Measurements from ENCODE around the gene GRM3.

GRM3 gene

GRCh38 chr7:86790383-86790782, 146.7 kb downstream of the GRM3 start:
- no peak for DNase-seq

GRCh38 chr7:86792260-86792659, 148.6 kb downstream of the GRM3 start:
- no peak for DNase-seq

- DNase-seq, result no peak
These were observed 149.4 kb downstream of the GRM3 start for GRCh38 chr7:86793136-86793535.

- DNase-seq, result peak; percentile 1
These were observed 171.1 kb downstream of the GRM3 start for GRCh38 chr7:86814661-86815379.

GRCh38 chr7:86815556-86815955, 171.8 kb downstream of the GRM3 start:
- no peak for DNase-seq

- no peak for DNase-seq
These were observed 175.2 kb downstream of the GRM3 start for GRCh38 chr7:86818903-86819302.

GRCh38 chr7:86823769-86824168, 180.1 kb downstream of the GRM3 start:
- no peak for DNase-seq

GRCh38 chr7:86825264-86825663, 181.6 kb downstream of the GRM3 start:
- DNase-seq, result no peak

- no peak for DNase-seq
These were observed 183.2 kb downstream of the GRM3 start for GRCh38 chr7:86826948-86827347.

GRCh38 chr7:86833360-86833759, 189.7 kb downstream of the GRM3 start:
- DNase-seq, result no peak

- no peak for DNase-seq
These were observed 193.5 kb downstream of the GRM3 start for GRCh38 chr7:86837235-86837634.

GRCh38 chr7:86844608-86845007, 200.9 kb downstream of the GRM3 start:
- DNase-seq, result no peak

GRCh38 chr7:86846494-86847190, 202.9 kb downstream of the GRM3 start:
- no peak for DNase-seq

- no peak for DNase-seq
These were observed 204.5 kb downstream of the GRM3 start for GRCh38 chr7:86848226-86848625.

- DNase-seq, result no peak
These were observed 207.9 kb downstream of the GRM3 start for GRCh38 chr7:86851566-86851965.

GRCh38 chr7:86863452-86863851, 219.7 kb downstream of the GRM3 start:
- DNase-seq, result no peak

- no peak for DNase-seq
These were observed 223.6 kb downstream of the GRM3 start for GRCh38 chr7:86867163-86867762.

GRCh38 chr7:86876146-86876545, 232.4 kb downstream of the GRM3 start:
- no peak for DNase-seq

GRCh38 chr7:86884152-86884551, 240.4 kb downstream of the GRM3 start:
- DNase-seq, result no peak

- no peak for DNase-seq
These were observed 245.8 kb downstream of the GRM3 start for GRCh38 chr7:86889501-86889900.

GRCh38 chr7:86898171-86898570, 254.5 kb downstream of the GRM3 start:
- DNase-seq, result no peak

- no peak for DNase-seq
These were observed 257.2 kb downstream of the GRM3 start for GRCh38 chr7:86900886-86901285.

- DNase-seq, result peak; percentile 19
These were observed 261.5 kb downstream of the GRM3 start for GRCh38 chr7:86904949-86905834.

Measured in fibroblast of upper back skin (primary cell).